MCF 10A (cell line): ENCODE measurements around the gene PLA2G5. TPM values are rescaled to one million over a fixed set of nuclear protein-coding genes. Genes with fewer than 3 reads are reported as not detected.

Source experiments
- BruUV-seq: library from RNA; stranded (reverse); fragments of 400-500 nt; replicated peaks from 2 replicates; lab custom pipeline; 2021; lab: Mats Ljungman, UMichigan
- CTCF ChIA-PET: fragments of 300-600 bp; sonication (Branson Sonifier 250); formaldehyde crosslinking; extraction: SDS; loops from one replicate; lab custom pipeline; 2021; ENCODE audit warnings: antibody characterized with exemption, inconsistent platforms; lab: Yijun Ruan, JAX
- POLR2A ChIA-PET: fragments of 300-600, 350-650 bp; sonication (Branson Sonifier 250); formaldehyde crosslinking; extraction: SDS; loops from one replicate; lab custom pipeline; 2020; ENCODE audit warnings: antibody characterized with exemption, inconsistent platforms; lab: Yijun Ruan, JAX
- DNase-seq: peaks from one replicate; pipeline ENCODE4 v3.0.0-alpha.2; 2018; ENCODE audit not compliant: unreplicated experiment
- H3K27ac Mint-ChIP-seq: one replicate; pipeline ENCODE4 v1.8.0; 2022; ENCODE audit warnings: mild to moderate bottlenecking, low read depth, mixed read lengths; ENCODE audit not compliant: unreplicated experiment
- H3K27me3 Mint-ChIP-seq: one replicate; pipeline ENCODE4 v1.8.0; 2022; ENCODE audit warnings: mixed read lengths; ENCODE audit not compliant: insufficient read depth, unreplicated experiment
- H3K36me3 Mint-ChIP-seq: one replicate; pipeline ENCODE4 v1.8.0; 2022; ENCODE audit warnings: mild to moderate bottlenecking, moderate library complexity, mixed read lengths; ENCODE audit not compliant: insufficient read depth, unreplicated experiment
- H3K4me1 Mint-ChIP-seq: one replicate; pipeline ENCODE4 v1.8.0; 2022; ENCODE audit warnings: mixed read lengths; ENCODE audit not compliant: insufficient read depth, unreplicated experiment
- H3K4me3 Mint-ChIP-seq: one replicate; pipeline ENCODE4 v1.8.0; 2022; ENCODE audit warnings: mild to moderate bottlenecking, moderate library complexity, mixed read lengths; ENCODE audit not compliant: unreplicated experiment
- H3K9me3 Mint-ChIP-seq: one replicate; pipeline ENCODE4 v1.8.0; 2022; ENCODE audit warnings: mixed read lengths; ENCODE audit not compliant: unreplicated experiment
- CTCF ChIP-seq: fragments of 200-600 bp; IDR thresholded peaks from one replicate; pipeline ENCODE4 v1.8.0; 2022; ENCODE audit warnings: antibody characterized with exemption, mild to moderate bottlenecking; ENCODE audit not compliant: unreplicated experiment
- intact Hi-C: fragments of 100-400 bp; cut with micrococcal nuclease; formaldehyde crosslinking; loops from 2 replicates; pipeline ENCODE4 v1.14.1; 2022
- total RNA-seq: library from RNA; stranded (reverse); gene quantifications from 2 replicates; pipeline ENCODE4 v1.2.3, GENCODE V29; 2022

Gene PLA2G5
- total RNA-seq, 1 experiment from 2014 or later = not detected

- Mint-ChIP-seq H3K27ac (no peak overlapping the region), H3K4me1 (peaks cover 9% of the 10 kb centered on the region), H3K36me3 (no peaks in the 10 kb centered on the region), H3K4me3 (no peak overlapping the region), H3K9me3 (no peaks in the 10 kb centered on the region), H3K27me3 (no peaks in the 10 kb centered on the region)
- DNase-seq = no peak
- CTCF ChIA-PET = interaction anchor here (1.9 kb wide), 1 partner anchor 43 kb away, joined by 5 read pairs; no protein-coding TSS in a partner anchor
- no TSS peak for BruUV-seq
- no peak for TF ChIP-seq CTCF
- intact Hi-C loops = loop anchor here (10.0 kb wide), 1 partner anchor 135 kb away; the partner anchor contains the start of gene PLA2G2A
- POLR2A ChIA-PET = no interaction called here
These were observed 39.3 kb downstream of the PLA2G5 start for GRCh38 chr1:20109223-20109856.

- H3K36me3 Mint-ChIP-seq = no peaks in the 10 kb centered on the region
- peaks cover 9% of the 10 kb centered on the region for H3K4me1 Mint-ChIP-seq
- intact Hi-C loops = no loop called here
- H3K27ac Mint-ChIP-seq = peak overlapping the region; percentile 91
- BruUV-seq = no TSS peak
- CTCF ChIA-PET = interaction anchor here (0.6 to 1.9 kb wide), 3 partner anchors 9 to 384 kb away, joined by 3 to 5 read pairs (median 3); no protein-coding TSS in a partner anchor
- no peaks in the 10 kb centered on the region for H3K27me3 Mint-ChIP-seq
- TF ChIP-seq CTCF = no peak
- no peak overlapping the region for H3K4me3 Mint-ChIP-seq
- POLR2A ChIA-PET = interaction anchor here (1.1 kb wide), 1 partner anchor 14 kb away, joined by 6 read pairs; no protein-coding TSS in a partner anchor
- no peaks in the 10 kb centered on the region for H3K9me3 Mint-ChIP-seq
- peak; percentile 90 for DNase-seq
These were observed 40.7 kb downstream of the PLA2G5 start for GRCh38 chr1:20110679-20111078.

GRCh38 chr1:20111452-20111851, 41.5 kb downstream of the PLA2G5 start:
- DNase-seq = no peak
- Mint-ChIP-seq H3K27me3 (peaks cover 7% of the 10 kb centered on the region), H3K36me3 (no peaks in the 10 kb centered on the region), H3K27ac (no peak overlapping the region), H3K4me1 (peaks cover 9% of the 10 kb centered on the region), H3K9me3 (no peaks in the 10 kb centered on the region), H3K4me3 (no peak overlapping the region)
- intact Hi-C loops = no loop called here
- no peak for TF ChIP-seq CTCF
- no TSS peak for BruUV-seq
- POLR2A ChIA-PET = interaction anchor here (1.1 kb wide), 1 partner anchor 13 kb away, joined by 6 read pairs; no protein-coding TSS in a partner anchor
- CTCF ChIA-PET = interaction anchor here (1.3 to 1.9 kb wide), 2 partner anchors 41 to 383 kb away, joined by 3 to 5 read pairs; no protein-coding TSS in a partner anchor

- no peak overlapping the region for H3K27ac Mint-ChIP-seq
- peaks cover 17% of the 10 kb centered on the region for H3K27me3 Mint-ChIP-seq
- ChIA-PET CTCF (interaction anchor here (1.0 kb wide), 1 partner anchor 14 kb away, joined by 3 read pairs; no protein-coding TSS in a partner anchor), POLR2A (no interaction called here)
- peaks cover 9% of the 10 kb centered on the region for H3K4me1 Mint-ChIP-seq
- BruUV-seq = no TSS peak
- intact Hi-C loops = no loop called here
- no peak for DNase-seq
- no peaks in the 10 kb centered on the region for H3K9me3 Mint-ChIP-seq
- no peak overlapping the region for H3K4me3 Mint-ChIP-seq
- no peak for TF ChIP-seq CTCF
- no peaks in the 10 kb centered on the region for H3K36me3 Mint-ChIP-seq
These were observed 42.4 kb downstream of the PLA2G5 start for GRCh38 chr1:20112279-20113000.
